Measurements from ENCODE around the gene ST6GALNAC3.

DNA sequence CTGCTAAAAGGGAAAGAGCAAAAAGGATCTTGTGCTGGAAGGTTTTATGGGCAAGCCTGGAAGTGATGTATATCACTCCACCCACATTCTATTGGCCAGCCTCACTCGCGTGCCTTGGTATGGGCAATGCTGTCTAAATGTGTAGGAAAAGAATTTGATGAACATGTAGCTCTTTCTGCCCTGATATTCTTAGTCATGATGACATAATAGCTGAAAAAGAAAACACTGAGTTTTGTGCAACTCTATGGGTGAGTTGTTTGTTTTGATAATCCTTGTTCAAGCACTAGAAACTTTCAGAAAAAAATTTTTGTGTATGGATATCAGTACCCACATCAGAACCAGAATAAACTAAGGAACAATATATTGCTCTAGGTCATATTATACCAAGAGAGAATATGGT, 561.2 kb downstream of the ST6GALNAC3 start:
- TF ChIP-seq, protein P1, sequence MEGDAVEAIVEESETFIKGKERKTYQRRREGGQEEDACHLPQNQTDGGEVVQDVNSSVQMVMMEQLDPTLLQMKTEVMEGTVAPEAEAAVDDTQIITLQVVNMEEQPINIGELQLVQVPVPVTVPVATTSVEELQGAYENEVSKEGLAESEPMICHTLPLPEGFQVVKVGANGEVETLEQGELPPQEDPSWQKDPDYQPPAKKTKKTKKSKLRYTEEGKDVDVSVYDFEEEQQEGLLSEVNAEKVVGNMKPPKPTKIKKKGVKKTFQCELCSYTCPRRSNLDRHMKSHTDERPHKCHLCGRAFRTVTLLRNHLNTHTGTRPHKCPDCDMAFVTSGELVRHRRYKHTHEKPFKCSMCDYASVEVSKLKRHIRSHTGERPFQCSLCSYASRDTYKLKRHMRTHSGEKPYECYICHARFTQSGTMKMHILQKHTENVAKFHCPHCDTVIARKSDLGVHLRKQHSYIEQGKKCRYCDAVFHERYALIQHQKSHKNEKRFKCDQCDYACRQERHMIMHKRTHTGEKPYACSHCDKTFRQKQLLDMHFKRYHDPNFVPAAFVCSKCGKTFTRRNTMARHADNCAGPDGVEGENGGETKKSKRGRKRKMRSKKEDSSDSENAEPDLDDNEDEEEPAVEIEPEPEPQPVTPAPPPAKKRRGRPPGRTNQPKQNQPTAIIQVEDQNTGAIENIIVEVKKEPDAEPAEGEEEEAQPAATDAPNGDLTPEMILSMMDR (IDR thresholded peaks at IDR 0.05), result no peak
- TF ChIP-seq POLR2A (IDR thresholded peaks at IDR 0.05), result no peak
